ENCODE results near the gene ULK4. TPM values are rescaled to one million over a fixed set of nuclear protein-coding genes. Genes with fewer than 3 reads are reported as not detected.

Gene ULK4
- total RNA-seq, 1 experiment from 2014 or later, result 6.3 TPM

DNA sequence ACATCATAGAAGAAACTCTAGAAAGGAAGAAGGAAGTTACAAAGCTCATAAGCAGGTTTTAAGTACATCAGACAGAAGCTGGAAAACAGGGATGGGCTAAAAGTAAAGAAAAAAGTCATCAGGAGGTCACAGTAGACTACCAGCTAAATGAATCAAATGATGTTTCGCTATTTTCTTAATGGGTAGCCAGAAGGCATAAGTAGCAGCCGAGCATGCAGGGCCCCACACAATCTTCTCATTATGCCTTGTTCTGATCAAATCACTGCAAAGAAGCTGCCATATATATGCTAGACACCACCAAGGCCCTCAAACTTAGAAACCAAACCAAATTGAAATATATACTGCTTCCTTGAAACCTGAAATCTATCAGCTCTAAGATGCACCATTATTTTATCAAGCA, 349.1 kb downstream of the ULK4 start:
- no peaks in the 10 kb centered on the region for H3K27me3 ChIP-seq (ENCODE audit: insufficient read depth, low read length)
- BruUV-seq (replicated peaks), result no TSS peak

More for the DNA sequence above, 349.1 kb downstream of the ULK4 start:
- ChIA-PET POLR2A (no interaction called here), CTCF (no interaction called here), RAD21 (ENCODE audit: low non-redundant PET in 1 of 2, low total read pairs in 2 of 2, uncharacterized antibody in 2 of 2, unreplicated experiment in 2 of 2) (no interaction called here)
- Histone ChIP-seq H3K27ac (ENCODE audit: low read depth, low read length) (no peak overlapping the region), H3K4me3 (replicated peaks in 1 of 2; ENCODE audit: low read depth in 1 of 2, low read length in 2 of 2) (no peak overlapping the region), H3K36me3 (ENCODE audit: control insufficient read depth in 1 of 2, insufficient read depth in 2 of 2, low read length in 2 of 2) (no peaks in the 10 kb centered on the region), H2AFZ (ENCODE audit: low read depth, low read length, poor library complexity, severe bottlenecking) (no peak overlapping the region), H3K9me2 (ENCODE audit: insufficient read depth) (no peaks in the 10 kb centered on the region), H3K9ac (ENCODE audit: low read length) (no peak overlapping the region), H4K20me1 (ENCODE audit: insufficient read depth) (no peaks in the 10 kb centered on the region), H3K4me1 (ENCODE audit: control insufficient read depth in 1 of 2, insufficient read depth in 2 of 2, low read length in 2 of 2) (no peaks in the 10 kb centered on the region), H3K79me2 (ENCODE audit: insufficient read depth, low read length) (no peaks in the 10 kb centered on the region), H3K4me2 (ENCODE audit: low read length) (no peak overlapping the region), H3K9me3 (ENCODE audit: control insufficient read depth in 1 of 2, insufficient read depth in 1 of 2, low read depth in 1 of 2, low read length in 2 of 2) (no peaks in the 10 kb centered on the region)
- intact Hi-C loops (cut with micrococcal nuclease), result no loop called here
- TF ChIP-seq SIN3A (IDR thresholded peaks at IDR 0.05; ENCODE audit: low read depth) (no peak), EZH2phosphoT487 (IDR thresholded peaks at IDR 0.05; ENCODE audit: borderline replicate concordance) (no peak), YY1 (IDR thresholded peaks at IDR 0.05; ENCODE audit: extremely low read depth, insufficient replicate concordance, low read depth, low read length) (no peak), CBX3 (IDR thresholded peaks at IDR 0.05; ENCODE audit: low read depth) (no peak), ELF1 (IDR thresholded peaks at IDR 0.05; ENCODE audit: borderline replicate concordance, low read depth) (no peak), POLR2AphosphoS5 (IDR thresholded peaks at IDR 0.05; ENCODE audit: low read depth, low read length) (no peak), FOSL1 (IDR thresholded peaks at IDR 0.05; ENCODE audit: low read depth) (no peak), RAD21 (IDR thresholded peaks at IDR 0.05; ENCODE audit: low read depth) (no peak), POLR2A (IDR thresholded peaks at IDR 0.05; ENCODE audit: borderline replicate concordance, extremely low read depth, insufficient read depth, insufficient read length) (no peak), CEBPB (IDR thresholded peaks at IDR 0.05; ENCODE audit: low read depth) (no peak), ZNF274 (IDR thresholded peaks at IDR 0.05; ENCODE audit: low read depth, low read length) (no peak), SP1 (IDR thresholded peaks at IDR 0.05; ENCODE audit: low read depth) (no peak), SRF (IDR thresholded peaks at IDR 0.05; ENCODE audit: low read depth) (no peak), JUND (IDR thresholded peaks at IDR 0.05) (no peak), EZH2 (IDR thresholded peaks at IDR 0.05) (no peak), ZFX (IDR thresholded peaks at IDR 0.05) (no peak)
- TF ChIP-seq, protein P1, sequence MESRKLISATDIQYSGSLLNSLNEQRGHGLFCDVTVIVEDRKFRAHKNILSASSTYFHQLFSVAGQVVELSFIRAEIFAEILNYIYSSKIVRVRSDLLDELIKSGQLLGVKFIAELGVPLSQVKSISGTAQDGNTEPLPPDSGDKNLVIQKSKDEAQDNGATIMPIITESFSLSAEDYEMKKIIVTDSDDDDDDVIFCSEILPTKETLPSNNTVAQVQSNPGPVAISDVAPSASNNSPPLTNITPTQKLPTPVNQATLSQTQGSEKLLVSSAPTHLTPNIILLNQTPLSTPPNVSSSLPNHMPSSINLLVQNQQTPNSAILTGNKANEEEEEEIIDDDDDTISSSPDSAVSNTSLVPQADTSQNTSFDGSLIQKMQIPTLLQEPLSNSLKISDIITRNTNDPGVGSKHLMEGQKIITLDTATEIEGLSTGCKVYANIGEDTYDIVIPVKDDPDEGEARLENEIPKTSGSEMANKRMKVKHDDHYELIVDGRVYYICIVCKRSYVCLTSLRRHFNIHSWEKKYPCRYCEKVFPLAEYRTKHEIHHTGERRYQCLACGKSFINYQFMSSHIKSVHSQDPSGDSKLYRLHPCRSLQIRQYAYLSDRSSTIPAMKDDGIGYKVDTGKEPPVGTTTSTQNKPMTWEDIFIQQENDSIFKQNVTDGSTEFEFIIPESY (IDR thresholded peaks at IDR 0.05; ENCODE audit: extremely low read depth, insufficient replicate concordance, low read length), result no peak
- TF ChIP-seq, protein P2, sequence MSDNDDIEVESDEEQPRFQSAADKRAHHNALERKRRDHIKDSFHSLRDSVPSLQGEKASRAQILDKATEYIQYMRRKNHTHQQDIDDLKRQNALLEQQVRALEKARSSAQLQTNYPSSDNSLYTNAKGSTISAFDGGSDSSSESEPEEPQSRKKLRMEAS (IDR thresholded peaks at IDR 0.05), result no peak
- TF ChIP-seq, protein P3, sequence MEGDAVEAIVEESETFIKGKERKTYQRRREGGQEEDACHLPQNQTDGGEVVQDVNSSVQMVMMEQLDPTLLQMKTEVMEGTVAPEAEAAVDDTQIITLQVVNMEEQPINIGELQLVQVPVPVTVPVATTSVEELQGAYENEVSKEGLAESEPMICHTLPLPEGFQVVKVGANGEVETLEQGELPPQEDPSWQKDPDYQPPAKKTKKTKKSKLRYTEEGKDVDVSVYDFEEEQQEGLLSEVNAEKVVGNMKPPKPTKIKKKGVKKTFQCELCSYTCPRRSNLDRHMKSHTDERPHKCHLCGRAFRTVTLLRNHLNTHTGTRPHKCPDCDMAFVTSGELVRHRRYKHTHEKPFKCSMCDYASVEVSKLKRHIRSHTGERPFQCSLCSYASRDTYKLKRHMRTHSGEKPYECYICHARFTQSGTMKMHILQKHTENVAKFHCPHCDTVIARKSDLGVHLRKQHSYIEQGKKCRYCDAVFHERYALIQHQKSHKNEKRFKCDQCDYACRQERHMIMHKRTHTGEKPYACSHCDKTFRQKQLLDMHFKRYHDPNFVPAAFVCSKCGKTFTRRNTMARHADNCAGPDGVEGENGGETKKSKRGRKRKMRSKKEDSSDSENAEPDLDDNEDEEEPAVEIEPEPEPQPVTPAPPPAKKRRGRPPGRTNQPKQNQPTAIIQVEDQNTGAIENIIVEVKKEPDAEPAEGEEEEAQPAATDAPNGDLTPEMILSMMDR (IDR thresholded peaks at IDR 0.05 in 2 of 3, conservative IDR thresholded peaks at IDR 0.05 in 1 of 3; ENCODE audit: borderline replicate concordance in 1 of 3, insufficient read depth in 1 of 3, low read depth in 2 of 3, low read length in 2 of 3), result no peak
- DNase-seq (ENCODE audit: low read depth, low spot score) (no peak), ATAC-seq (no peak)
